ENCODE measurements around the gene STX8.
"Not testable (repeated sequence)": the region's sequence is repeated elsewhere in the genome, so short reads cannot be mapped to it uniquely, and the experiment has no call there.

The STX8 gene

GRCh38 chr17:9606453-9606852 is 30.8 kb upstream of the STX8 start:
- Histone ChIP-seq H3K27me3 (no peaks in the 10 kb centered on the region), H3K36me3 (no peaks in the 10 kb centered on the region), H3K4me3 (ENCODE audit: low read depth, low read length) (no peak overlapping the region), H3K9me3 (no peaks in the 10 kb centered on the region), H3K4me1 (no peaks in the 10 kb centered on the region)
- no peak for DNase-seq
- TF ChIP-seq CTCF (IDR thresholded peaks at IDR 0.05; ENCODE audit: low read depth, low read length): no peak

- H3K9me3 ChIP-seq; H3K4me3 ChIP-seq (ENCODE audit: low read depth, low read length); H3K27me3 ChIP-seq; H3K4me1 ChIP-seq; DNase-seq; H3K36me3 ChIP-seq: not testable (repeated sequence)
Measured at GRCh38 chr17:9604583-9604982, 29.0 kb upstream of the STX8 start.

GRCh38 chr17:9598661-9599060 is 23.0 kb upstream of the STX8 start:
- Histone ChIP-seq H3K9me3 (no peaks in the 10 kb centered on the region), H3K36me3 (no peaks in the 10 kb centered on the region), H3K27me3 (no peaks in the 10 kb centered on the region), H3K4me1 (no peaks in the 10 kb centered on the region), H3K4me3 (ENCODE audit: low read depth, low read length) (no peak overlapping the region)
- TF ChIP-seq CTCF (IDR thresholded peaks at IDR 0.05; ENCODE audit: low read depth, low read length): no peak
- DNase-seq: no peak

GRCh38 chr17:9597638-9598037 is 22.0 kb upstream of the STX8 start:
- H3K27me3 ChIP-seq; DNase-seq; H3K4me1 ChIP-seq; H3K36me3 ChIP-seq; H3K9me3 ChIP-seq; H3K4me3 ChIP-seq (ENCODE audit: low read depth, low read length): not testable (repeated sequence)

GRCh38 chr17:9594065-9594464 is 18.4 kb upstream of the STX8 start:
- H3K36me3 ChIP-seq: no peaks in the 10 kb centered on the region
- DNase-seq: no peak
- no peaks in the 10 kb centered on the region for H3K27me3 ChIP-seq
- H3K4me3 ChIP-seq (ENCODE audit: low read depth, low read length): no peak overlapping the region
- no peaks in the 10 kb centered on the region for H3K9me3 ChIP-seq
- no peaks in the 10 kb centered on the region for H3K4me1 ChIP-seq
- no peak for TF ChIP-seq CTCF (IDR thresholded peaks at IDR 0.05; ENCODE audit: low read depth, low read length)

- Histone ChIP-seq H3K4me1 (no peaks in the 10 kb centered on the region), H3K36me3 (no peaks in the 10 kb centered on the region), H3K27me3 (no peaks in the 10 kb centered on the region), H3K4me3 (ENCODE audit: low read depth, low read length) (no peak overlapping the region), H3K9me3 (no peaks in the 10 kb centered on the region)
- no peak for TF ChIP-seq CTCF (IDR thresholded peaks at IDR 0.05; ENCODE audit: low read depth, low read length)
- DNase-seq: no peak
Measured at GRCh38 chr17:9587969-9588656, 12.5 kb upstream of the STX8 start.

- Histone ChIP-seq H3K36me3 (no peaks in the 10 kb centered on the region), H3K27me3 (no peaks in the 10 kb centered on the region), H3K9me3 (no peaks in the 10 kb centered on the region), H3K4me3 (ENCODE audit: low read depth, low read length) (no peak overlapping the region), H3K4me1 (no peaks in the 10 kb centered on the region)
- DNase-seq: no peak
- no peak for TF ChIP-seq CTCF (IDR thresholded peaks at IDR 0.05; ENCODE audit: low read depth, low read length)
Measured at GRCh38 chr17:9577373-9577709, 1.7 kb upstream of the STX8 start.
